GM18511 (cell line): ENCODE data around the gene LANCL3.
A peak's percentile ranks its signal among the peaks of the same experiment; 100 is the strongest.

ENCODE experiments used
- ATAC-seq: cut with Tn5 transposase; IDR thresholded peaks from one replicate; pipeline ENCODE4 v1.9.1; 2021; ENCODE audit warnings: mild to moderate bottlenecking, moderate library complexity; ENCODE audit not compliant: unreplicated experiment

Gene LANCL3

GRCh38 chrX:37678574-37678973, 107.1 kb downstream of the LANCL3 start:
- ATAC-seq: no peak

- ATAC-seq: no peak
These were observed 107.8 kb downstream of the LANCL3 start for GRCh38 chrX:37679230-37679629.

- ATAC-seq: no peak
These were observed 108.4 kb downstream of the LANCL3 start for GRCh38 chrX:37679888-37680287.

- ATAC-seq: no peak
These were observed 113.0 kb downstream of the LANCL3 start for GRCh38 chrX:37684426-37684825.

- no peak for ATAC-seq
These were observed 113.5 kb downstream of the LANCL3 start for GRCh38 chrX:37684973-37685372.

- peak; percentile 72 for ATAC-seq
These were observed 114.2 kb downstream of the LANCL3 start, which contains the start of gene XK for GRCh38 chrX:37685381-37686359. TSS of gene XK (plus strand) at chrX:37685791. CDS start at chrX:37685962, 171 bp downstream.

GRCh38 chrX:37686369-37686995, 115.0 kb downstream of the LANCL3 start:
- no peak for ATAC-seq

GRCh38 chrX:37686996-37687395, 115.5 kb downstream of the LANCL3 start:
- ATAC-seq: no peak

- no peak for ATAC-seq
These were observed 118.7 kb downstream of the LANCL3 start for GRCh38 chrX:37690119-37690518.

GRCh38 chrX:37692918-37693317, 121.5 kb downstream of the LANCL3 start:
- no peak for ATAC-seq

- ATAC-seq: no peak
These were observed 125.8 kb downstream of the LANCL3 start for GRCh38 chrX:37697169-37697760.

GRCh38 chrX:37701588-37701987, 130.1 kb downstream of the LANCL3 start:
- no peak for ATAC-seq

GRCh38 chrX:37711991-37712390, 140.5 kb downstream of the LANCL3 start:
- no peak for ATAC-seq

- peak; percentile 63 for ATAC-seq
These were observed 141.0 kb downstream of the LANCL3 start for GRCh38 chrX:37712458-37712857.

GRCh38 chrX:37714479-37714878, 143.0 kb downstream of the LANCL3 start:
- ATAC-seq: no peak

- no peak for ATAC-seq
These were observed 145.1 kb downstream of the LANCL3 start for GRCh38 chrX:37716602-37717001.

GRCh38 chrX:37717708-37718107, 146.2 kb downstream of the LANCL3 start:
- no peak for ATAC-seq

- no peak for ATAC-seq
These were observed 151.1 kb downstream of the LANCL3 start for GRCh38 chrX:37722595-37722994.

GRCh38 chrX:37726346-37726745, 154.9 kb downstream of the LANCL3 start:
- no peak for ATAC-seq
